Measurements from ENCODE around the gene AFTPH. TPM values are rescaled to one million over a fixed set of nuclear protein-coding genes. Genes with fewer than 3 reads are reported as not detected.

The AFTPH gene
- total and polyA plus RNA-seq, 7 donors = 12.0 to 26.8 (median 13.1) TPM

GRCh38 chr2:64482765-64483504 lies 41.2 kb upstream of the AFTPH start:
- no peaks in the 10 kb centered on the region for H3K36me3 ChIP-seq (ENCODE audit: insufficient read depth in 1 of 2, low read depth in 1 of 2)
- H3K27me3 ChIP-seq (ENCODE audit: insufficient read depth in 3 of 3, low read length in 2 of 3) = no peaks in the 10 kb centered on the region
- H3K4me1 ChIP-seq = no peaks in the 10 kb centered on the region
- ATAC-seq (no peak), DNase-seq (no peak)
- no peak overlapping the region for H3K27ac ChIP-seq
- no peak overlapping the region for H3K4me3 ChIP-seq
- 52 to 57% (median 56%) methylated on average over 5 of the region's 5 CpGs for WGBS, 3 donors
- TF ChIP-seq CTCF (IDR thresholded peaks at IDR 0.05) = no peak
- no peaks in the 10 kb centered on the region for H3K9me3 ChIP-seq
- intact Hi-C loops (cut with DNase I) = no loop called here

- no peaks in the 10 kb centered on the region for H3K27me3 ChIP-seq (ENCODE audit: insufficient read depth in 3 of 3, low read length in 2 of 3)
Measured at GRCh38 chr2:64485331-64485730, 38.8 kb upstream of the AFTPH start.

GRCh38 chr2:64485961-64486360 lies 38.2 kb upstream of the AFTPH start:
- no peak overlapping the region for H3K27ac ChIP-seq
- 23 to 37% (median 30%) methylated on average over 8 of the region's 8 CpGs for WGBS, 3 donors
- intact Hi-C loops (cut with DNase I) = no loop called here
- H3K27me3 ChIP-seq (ENCODE audit: insufficient read depth in 3 of 3, low read length in 2 of 3) = no peaks in the 10 kb centered on the region
- DNase-seq = peak; percentile 22 to 63
- no peak overlapping the region for H3K4me3 ChIP-seq
- no peaks in the 10 kb centered on the region for H3K9me3 ChIP-seq
- H3K36me3 ChIP-seq (ENCODE audit: insufficient read depth in 1 of 2, low read depth in 1 of 2) = no peaks in the 10 kb centered on the region
- peaks cover 5% of the 10 kb centered on the region for H3K4me1 ChIP-seq
- peak in 1 of 4 donors; percentile 39 for ATAC-seq
- TF ChIP-seq CTCF (IDR thresholded peaks at IDR 0.05) = no peak

More at GRCh38 chr2:64485331-64485730, 38.8 kb upstream of the AFTPH start:
- H3K36me3 ChIP-seq (ENCODE audit: insufficient read depth in 1 of 2, low read depth in 1 of 2) = no peaks in the 10 kb centered on the region
- 60 to 69% (median 66%) methylated on average over 4 of the region's 4 CpGs for WGBS, 3 donors
- H3K9me3 ChIP-seq = no peaks in the 10 kb centered on the region
- H3K4me3 ChIP-seq = no peak overlapping the region
- H3K27ac ChIP-seq = no peak overlapping the region
- peaks cover 5% of the 10 kb centered on the region for H3K4me1 ChIP-seq
- DNase-seq = no peak
- no peak for ATAC-seq
- intact Hi-C loops (cut with DNase I) = no loop called here
- TF ChIP-seq CTCF (IDR thresholded peaks at IDR 0.05) = no peak

- H3K4me1 ChIP-seq = peaks cover 8% of the 10 kb centered on the region
- no peak overlapping the region for H3K4me3 ChIP-seq
- ATAC-seq = peak in 3 of 4 donors; percentile 20 to 47 (median 27)
- H3K27ac ChIP-seq = no peak overlapping the region
- H3K9me3 ChIP-seq = no peaks in the 10 kb centered on the region
- no peak for TF ChIP-seq CTCF (IDR thresholded peaks at IDR 0.05)
- intact Hi-C loops (cut with DNase I) = loop anchor here (1.0 kb wide), 3 partner anchors 155 to 438 kb away; no protein-coding TSS in a partner anchor
- H3K36me3 ChIP-seq (ENCODE audit: insufficient read depth in 1 of 2, low read depth in 1 of 2) = no peaks in the 10 kb centered on the region
- DNase-seq = no peak
- H3K27me3 ChIP-seq (ENCODE audit: insufficient read depth in 3 of 3, low read length in 2 of 3) = no peaks in the 10 kb centered on the region
- WGBS, 3 donors = 58 to 63% (median 63%) methylated on average over 10 of the region's 10 CpGs
Measured at GRCh38 chr2:64487256-64488049, 36.7 kb upstream of the AFTPH start.

Data from psoas muscle (tissue), 8 donors.